ENCODE data around the gene GNPTG. TPM values are rescaled to one million over a fixed set of nuclear protein-coding genes. Genes with fewer than 3 reads are reported as not detected.

GNPTG gene
- total and polyA plus RNA-seq, 2 donors from 2014 or later, result 88.7 to 138 TPM

DNA sequence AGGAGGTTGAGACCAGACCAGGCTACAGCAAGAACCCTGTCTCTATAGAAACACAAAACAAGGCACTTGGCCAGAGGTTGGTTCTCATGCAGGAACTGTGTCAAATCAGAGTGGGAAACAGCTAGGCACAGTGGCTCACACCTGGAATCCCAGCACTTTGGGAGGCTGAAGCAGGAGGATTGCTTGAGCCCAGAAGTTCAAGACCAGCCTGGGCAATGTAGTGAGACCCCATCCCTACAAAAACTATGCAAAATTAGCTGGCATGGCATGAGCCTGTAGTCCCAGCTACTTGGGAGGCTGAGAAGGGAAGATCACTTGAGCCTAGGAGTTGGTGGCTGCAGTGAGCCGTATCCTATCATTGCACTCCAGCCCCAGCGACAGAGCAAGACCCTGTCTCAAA lies 61.1 kb downstream of the GNPTG start:
- TF ChIP-seq, protein P1, sequence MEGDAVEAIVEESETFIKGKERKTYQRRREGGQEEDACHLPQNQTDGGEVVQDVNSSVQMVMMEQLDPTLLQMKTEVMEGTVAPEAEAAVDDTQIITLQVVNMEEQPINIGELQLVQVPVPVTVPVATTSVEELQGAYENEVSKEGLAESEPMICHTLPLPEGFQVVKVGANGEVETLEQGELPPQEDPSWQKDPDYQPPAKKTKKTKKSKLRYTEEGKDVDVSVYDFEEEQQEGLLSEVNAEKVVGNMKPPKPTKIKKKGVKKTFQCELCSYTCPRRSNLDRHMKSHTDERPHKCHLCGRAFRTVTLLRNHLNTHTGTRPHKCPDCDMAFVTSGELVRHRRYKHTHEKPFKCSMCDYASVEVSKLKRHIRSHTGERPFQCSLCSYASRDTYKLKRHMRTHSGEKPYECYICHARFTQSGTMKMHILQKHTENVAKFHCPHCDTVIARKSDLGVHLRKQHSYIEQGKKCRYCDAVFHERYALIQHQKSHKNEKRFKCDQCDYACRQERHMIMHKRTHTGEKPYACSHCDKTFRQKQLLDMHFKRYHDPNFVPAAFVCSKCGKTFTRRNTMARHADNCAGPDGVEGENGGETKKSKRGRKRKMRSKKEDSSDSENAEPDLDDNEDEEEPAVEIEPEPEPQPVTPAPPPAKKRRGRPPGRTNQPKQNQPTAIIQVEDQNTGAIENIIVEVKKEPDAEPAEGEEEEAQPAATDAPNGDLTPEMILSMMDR (IDR thresholded peaks at IDR 0.05; ENCODE audit: borderline replicate concordance, extremely low read depth, insufficient read depth), result no peak
- Histone ChIP-seq H3K9ac (ENCODE audit: low read length in 3 of 3) (no peak overlapping the region), H3K27ac (ENCODE audit: low read depth in 2 of 2, low read length in 2 of 2) (no peak overlapping the region), H3K27me3 (ENCODE audit: control insufficient read depth, insufficient read depth, low read length) (no peaks in the 10 kb centered on the region), H3K4me1 (ENCODE audit: control insufficient read depth in 2 of 3, insufficient read depth in 2 of 3, low read depth in 1 of 3, low read length in 3 of 3) (peaks cover 0 to 7% (median 0%) of the 10 kb centered on the region in 3 donors), H3K36me3 (ENCODE audit: control insufficient read depth in 2 of 3, insufficient read depth in 3 of 3, low read length in 3 of 3) (no peaks in the 10 kb centered on the region), H3K4me3 (ENCODE audit: low read length in 3 of 3) (no peak overlapping the region), H3K9me3 (ENCODE audit: control insufficient read depth in 2 of 3, insufficient read depth in 1 of 3, low read length in 3 of 3) (no peaks in the 10 kb centered on the region)
- FAIRE-seq (no peak), DNase-seq (no peak)
- intact Hi-C loops (cut with DNase I), result no loop called here

Other genes starting within 250 kb of the GNPTG start
- 20.6 TPM for gene CACNA1H, start 198.8 kb upstream of the GNPTG start, total RNA-seq
- gene CACNA1H, start 198.8 kb upstream of the GNPTG start, polyA plus RNA-seq (ENCODE audit: insufficient read depth, low read depth, low replicate concordance), result 6.4 TPM
- gene TPSG1, start 126.7 kb upstream of the GNPTG start, total RNA-seq, result 3.4 TPM
- gene TPSG1, start 126.7 kb upstream of the GNPTG start, polyA plus RNA-seq (ENCODE audit: insufficient read depth, low read depth, low replicate concordance), result 0.86 TPM
- 141 TPM for gene TPSB2, start 121.7 kb upstream of the GNPTG start, total RNA-seq
- gene TPSB2, start 121.7 kb upstream of the GNPTG start, polyA plus RNA-seq (ENCODE audit: insufficient read depth, low read depth, low replicate concordance), result not detected
- 156 TPM for gene TPSAB1, start 111.2 kb upstream of the GNPTG start, total RNA-seq
- 1.6 TPM for gene TPSAB1, start 111.2 kb upstream of the GNPTG start, polyA plus RNA-seq (ENCODE audit: insufficient read depth, low read depth, low replicate concordance)
- 7.9 TPM for gene TPSD1, start 95.9 kb upstream of the GNPTG start, total RNA-seq
- gene TPSD1, start 95.9 kb upstream of the GNPTG start, polyA plus RNA-seq (ENCODE audit: insufficient read depth, low read depth, low replicate concordance), result not detected
- gene UBE2I, start 42.3 kb upstream of the GNPTG start, total RNA-seq, result 97.1 TPM
- gene UBE2I, start 42.3 kb upstream of the GNPTG start, polyA plus RNA-seq (ENCODE audit: insufficient read depth, low read depth, low replicate concordance), result 62.2 TPM
- gene BAIAP3, start 18.3 kb upstream of the GNPTG start, total RNA-seq, result 8.0 TPM
- 8.2 TPM for gene BAIAP3, start 18.3 kb upstream of the GNPTG start, polyA plus RNA-seq (ENCODE audit: insufficient read depth, low read depth, low replicate concordance)
- gene TSR3, start 53 bp upstream of the GNPTG start, total RNA-seq, result 44.8 TPM
- 95.4 TPM for gene TSR3, start 53 bp upstream of the GNPTG start, polyA plus RNA-seq (ENCODE audit: insufficient read depth, low read depth, low replicate concordance)
- gene UNKL, start 62.8 kb downstream of the GNPTG start, total RNA-seq, result 26.0 TPM
- gene UNKL, start 62.8 kb downstream of the GNPTG start, polyA plus RNA-seq (ENCODE audit: insufficient read depth, low read depth, low replicate concordance), result 5.5 TPM
- gene UQCC4, start 68.8 kb downstream of the GNPTG start, total RNA-seq, result 13.8 TPM
- 27.1 TPM for gene UQCC4, start 68.8 kb downstream of the GNPTG start, polyA plus RNA-seq (ENCODE audit: insufficient read depth, low read depth, low replicate concordance)
- not detected for gene PERCC1, start 79.1 kb downstream of the GNPTG start, total RNA-seq
- gene PERCC1, start 79.1 kb downstream of the GNPTG start, polyA plus RNA-seq (ENCODE audit: insufficient read depth, low read depth, low replicate concordance), result not detected
- 2.8 TPM for gene CCDC154, start 92.6 kb downstream of the GNPTG start, total RNA-seq
- gene CCDC154, start 92.6 kb downstream of the GNPTG start, polyA plus RNA-seq (ENCODE audit: insufficient read depth, low read depth, low replicate concordance), result 1.8 TPM
- gene CLCN7, start 123.1 kb downstream of the GNPTG start, total RNA-seq, result 92.5 TPM
- 38.9 TPM for gene CLCN7, start 123.1 kb downstream of the GNPTG start, polyA plus RNA-seq (ENCODE audit: insufficient read depth, low read depth, low replicate concordance)
- gene PTX4, start 137.0 kb downstream of the GNPTG start, total RNA-seq, result not detected
- not detected for gene PTX4, start 137.0 kb downstream of the GNPTG start, polyA plus RNA-seq (ENCODE audit: insufficient read depth, low read depth, low replicate concordance)
- 37.4 TPM for gene TELO2, start 141.4 kb downstream of the GNPTG start, total RNA-seq
- 27.7 TPM for gene TELO2, start 141.4 kb downstream of the GNPTG start, polyA plus RNA-seq (ENCODE audit: insufficient read depth, low read depth, low replicate concordance)
- gene TMEM204, start 181.7 kb downstream of the GNPTG start, total RNA-seq, result 40.9 TPM
- 49.5 TPM for gene TMEM204, start 181.7 kb downstream of the GNPTG start, polyA plus RNA-seq (ENCODE audit: insufficient read depth, low read depth, low replicate concordance)